Skin epidermis (tissue), 12 donors: ENCODE measurements around the gene USP6.
A peak's percentile ranks its signal among the peaks of the same experiment; 100 is the strongest.
"Not testable (repeated sequence)": the region's sequence is repeated elsewhere in the genome, so short reads cannot be mapped to it uniquely, and the experiment has no call there.

Experiments
- H3K27ac ChIP-seq, 21 experiments: fragments of 200-600 bp; sonication (generic) in 11 of 21; one replicate each; pipeline ENCODE4 v1.5.0; 2020; ENCODE audit warnings: mild to moderate bottlenecking in 3 of 21, inconsistent platforms in 2 of 21, moderate library complexity in 2 of 21
- H3K4me3 ChIP-seq, 7 experiments: fragments of 200-600 bp; sonication (generic) in 2 of 7; one replicate each; pipeline ENCODE4 v1.5.0; 2020; ENCODE audit warnings: inconsistent platforms in 2 of 7, mild to moderate bottlenecking in 2 of 7, moderate library complexity in 1 of 7

USP6 gene

GRCh38 chr17:5115673-5116651 is at the start of gene USP6:
USP6 (plus strand) TSS chr17:5116032; CDS start chr17:5130368, 14,336 bp downstream.
- Histone ChIP-seq H3K4me3 (peak within 1 kb of the TSS in 3 of 7 experiments; percentile 5 to 48 (median 26)), H3K27ac (peak within 1 kb of the TSS in 7 of 21 experiments; percentile 28 to 80 (median 58))

GRCh38 chr17:5068236-5068635 is 47.6 kb upstream of the USP6 start:
- Histone ChIP-seq H3K27ac (no peak overlapping the region), H3K4me3 (no peak overlapping the region)

GRCh38 chr17:5069724-5070123 is 46.1 kb upstream of the USP6 start:
- no peak overlapping the region for H3K27ac ChIP-seq
- H3K4me3 ChIP-seq = no peak overlapping the region

- not testable (repeated sequence) for H3K4me3 ChIP-seq, H3K27ac ChIP-seq
Measured at GRCh38 chr17:5075472-5075871, 40.4 kb upstream of the USP6 start.

- Histone ChIP-seq H3K27ac (peak overlapping the region in 4 of 21 experiments; percentile 86 to 89 (median 88)), H3K4me3 (peak overlapping the region in 3 of 7 experiments; percentile 64 to 80 (median 80))
Measured at GRCh38 chr17:5077275-5077674, 38.6 kb upstream of the USP6 start.

- peak overlapping the region in 20 of 21 experiments; percentile 12 to 91 (median 81) for H3K27ac ChIP-seq
- peak overlapping the region; percentile 48 to 89 (median 69) for H3K4me3 ChIP-seq
Measured at GRCh38 chr17:5077781-5078105, 38.1 kb upstream of the USP6 start.

- peak within 1 kb of the TSS; percentile 12 to 91 (median 81) for H3K27ac ChIP-seq
- peak within 1 kb of the TSS; percentile 48 to 89 (median 69) for H3K4me3 ChIP-seq
Measured at GRCh38 chr17:5078106-5079028, 37.5 kb upstream of the USP6 start, which contains the start of gene ZFP3. ZFP3 (plus strand) TSS chr17:5078467; CDS start chr17:5091505, 13,038 bp downstream.

- Histone ChIP-seq H3K27ac (no peak overlapping the region), H3K4me3 (no peak overlapping the region)
Measured at GRCh38 chr17:5080591-5080990, 35.2 kb upstream of the USP6 start.

- Histone ChIP-seq H3K4me3 (no peak overlapping the region), H3K27ac (no peak overlapping the region)
Measured at GRCh38 chr17:5092218-5093010, 23.4 kb upstream of the USP6 start.

GRCh38 chr17:5096731-5097100 is 19.1 kb upstream of the USP6 start:
- Histone ChIP-seq H3K27ac (peak overlapping the region in 2 of 21 experiments; percentile 28 to 34), H3K4me3 (peak overlapping the region; percentile 14 to 42 (median 21))

- peak overlapping the region in 4 of 21 experiments; percentile 18 to 57 (median 31) for H3K27ac ChIP-seq
- peak overlapping the region; percentile 14 to 42 (median 21) for H3K4me3 ChIP-seq
Measured at GRCh38 chr17:5097101-5097834, 18.6 kb upstream of the USP6 start.

GRCh38 chr17:5099271-5099670 is 16.6 kb upstream of the USP6 start:
- no peak overlapping the region for H3K4me3 ChIP-seq
- no peak overlapping the region for H3K27ac ChIP-seq

- no peak overlapping the region for H3K4me3 ChIP-seq
- H3K27ac ChIP-seq = no peak overlapping the region
Measured at GRCh38 chr17:5100832-5101231, 15.0 kb upstream of the USP6 start.

- Histone ChIP-seq H3K4me3 (peak overlapping the region; percentile 52 to 88 (median 75)), H3K27ac (peak overlapping the region in 3 of 21 experiments; percentile 71 to 75 (median 75))
Measured at GRCh38 chr17:5110816-5111215, 5.0 kb upstream of the USP6 start.

GRCh38 chr17:5111402-5112204 is 4.2 kb upstream of the USP6 start, which contains the start of gene ZNF232:
ZNF232 (minus strand) TSS chr17:5111878; CDS start chr17:5111822, 56 bp downstream.
- peak within 1 kb of the TSS; percentile 52 to 88 (median 75) for H3K4me3 ChIP-seq
- H3K27ac ChIP-seq = peak within 1 kb of the TSS in 20 of 21 experiments; percentile 0 to 86 (median 70)

- Histone ChIP-seq H3K4me3 (no peak overlapping the region), H3K27ac (no peak overlapping the region)
Measured at GRCh38 chr17:5118219-5118618, 2.4 kb downstream of the USP6 start.

- H3K4me3 ChIP-seq = no peak overlapping the region
- no peak overlapping the region for H3K27ac ChIP-seq
Measured at GRCh38 chr17:5120036-5120435, 4.2 kb downstream of the USP6 start.
